HG03342 (cell line): ENCODE results near the gene SEC24C.
"Not testable (repeated sequence)": the region's sequence is repeated elsewhere in the genome, so short reads cannot be mapped to it uniquely, and the experiment has no call there.

Source experiments
- ATAC-seq: cut with Tn5 transposase; IDR thresholded peaks from one replicate; pipeline ENCODE4 v1.9.1; 2021; ENCODE audit warnings: mild to moderate bottlenecking, moderate library complexity; ENCODE audit not compliant: unreplicated experiment

Gene SEC24C

DNA sequence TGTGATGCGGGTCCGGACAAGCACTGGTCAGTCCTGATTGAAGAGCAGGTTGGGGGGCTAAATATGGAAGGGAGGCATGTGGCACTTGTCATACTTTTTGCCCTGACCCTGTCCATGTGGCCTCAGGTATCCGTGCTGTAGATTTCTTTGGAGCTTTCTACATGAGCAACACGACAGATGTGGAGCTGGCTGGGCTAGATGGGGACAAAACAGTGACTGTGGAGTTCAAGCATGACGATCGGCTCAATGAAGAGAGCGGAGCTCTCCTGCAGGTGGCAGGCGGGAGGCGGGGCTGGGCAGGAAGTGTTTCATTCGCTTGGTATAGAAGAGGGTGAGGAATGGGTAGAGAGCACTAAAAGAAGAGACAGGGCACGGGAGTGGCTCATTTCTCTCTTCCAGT lies 24.7 kb downstream of the SEC24C start:
- ATAC-seq: no peak

DNA sequence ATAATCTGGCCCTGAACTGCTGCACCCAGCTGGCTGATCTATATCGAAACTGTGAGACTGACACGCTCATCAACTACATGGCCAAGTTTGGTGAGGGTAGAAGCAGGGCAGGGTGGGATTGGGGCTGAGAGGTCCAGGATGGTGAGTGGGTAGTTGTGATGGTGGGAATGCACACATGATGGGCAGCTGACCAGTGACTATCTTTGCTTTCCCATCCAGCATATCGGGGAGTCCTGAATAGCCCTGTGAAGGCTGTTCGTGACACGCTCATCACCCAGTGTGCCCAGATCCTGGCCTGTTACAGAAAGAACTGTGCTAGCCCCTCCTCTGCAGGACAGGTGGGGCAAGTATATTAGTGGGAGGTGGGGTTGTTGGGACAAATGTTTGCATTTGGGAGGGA lies 25.2 kb downstream of the SEC24C start:
- no peak for ATAC-seq

DNA sequence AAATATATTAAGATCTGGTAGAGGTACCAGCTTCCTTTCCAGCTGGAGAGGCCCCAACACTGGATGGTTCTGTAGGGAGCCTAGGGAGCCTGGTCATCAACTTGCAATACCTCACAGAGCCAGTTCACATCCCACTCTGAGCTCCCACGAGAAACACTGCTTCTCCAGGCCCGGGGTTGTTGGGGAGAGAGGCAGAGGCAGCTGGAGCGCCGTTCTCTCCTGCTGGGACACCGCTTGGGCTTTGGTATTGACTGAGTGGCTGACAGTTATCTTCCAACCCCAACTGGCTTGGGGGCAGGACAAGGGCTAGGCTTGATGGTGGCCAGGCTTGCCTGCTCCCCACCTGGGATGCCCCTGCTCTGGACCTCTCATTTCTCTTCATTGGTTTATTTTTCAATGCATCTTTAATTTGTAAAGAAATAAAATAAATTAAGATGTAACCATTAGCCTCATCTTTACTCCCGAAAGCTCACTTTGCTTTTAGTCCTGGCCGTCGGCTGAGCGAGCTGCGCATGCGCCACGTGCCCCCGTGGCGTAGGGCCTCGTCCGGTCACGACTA lies 27.6 kb downstream of the SEC24C start:
- no peak for ATAC-seq

DNA sequence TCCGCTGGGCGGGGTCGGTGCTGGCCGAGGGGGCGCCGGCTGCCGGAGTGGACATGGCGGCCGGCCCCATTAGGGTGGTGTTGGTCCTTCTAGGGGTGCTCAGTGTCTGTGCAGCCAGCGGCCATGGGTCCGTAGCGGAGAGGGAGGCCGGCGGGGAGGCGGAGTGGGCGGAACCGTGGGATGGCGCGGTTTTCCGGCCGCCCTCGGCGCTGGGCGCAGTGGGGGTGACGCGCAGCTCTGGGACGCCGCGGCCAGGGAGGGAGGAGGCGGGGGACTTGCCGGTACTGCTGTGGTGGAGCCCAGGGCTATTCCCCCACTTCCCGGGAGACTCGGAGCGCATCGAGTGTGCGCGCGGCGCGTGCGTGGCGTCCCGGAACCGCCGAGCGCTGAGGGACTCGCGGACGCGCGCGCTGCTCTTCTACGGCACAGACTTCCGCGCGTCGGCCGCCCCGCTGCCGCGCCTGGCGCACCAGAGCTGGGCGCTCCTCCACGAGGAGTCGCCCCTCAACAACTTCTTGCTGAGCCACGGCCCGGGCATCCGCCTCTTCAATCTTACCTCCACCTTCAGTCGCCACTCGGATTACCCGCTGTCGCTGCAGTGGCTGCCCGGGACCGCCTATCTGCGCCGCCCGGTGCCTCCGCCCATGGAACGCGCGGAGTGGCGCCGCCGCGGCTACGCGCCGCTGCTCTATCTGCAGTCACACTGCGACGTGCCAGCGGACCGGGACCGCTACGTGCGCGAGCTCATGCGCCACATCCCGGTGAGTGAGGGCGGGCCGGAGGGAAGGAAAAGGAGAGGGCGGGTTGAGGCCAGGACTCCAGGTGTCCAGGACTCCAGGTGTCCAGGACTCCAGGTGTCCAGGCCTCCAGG lies 28.3 kb downstream of the SEC24C start:
- peak; percentile 59 for ATAC-seq

DNA sequence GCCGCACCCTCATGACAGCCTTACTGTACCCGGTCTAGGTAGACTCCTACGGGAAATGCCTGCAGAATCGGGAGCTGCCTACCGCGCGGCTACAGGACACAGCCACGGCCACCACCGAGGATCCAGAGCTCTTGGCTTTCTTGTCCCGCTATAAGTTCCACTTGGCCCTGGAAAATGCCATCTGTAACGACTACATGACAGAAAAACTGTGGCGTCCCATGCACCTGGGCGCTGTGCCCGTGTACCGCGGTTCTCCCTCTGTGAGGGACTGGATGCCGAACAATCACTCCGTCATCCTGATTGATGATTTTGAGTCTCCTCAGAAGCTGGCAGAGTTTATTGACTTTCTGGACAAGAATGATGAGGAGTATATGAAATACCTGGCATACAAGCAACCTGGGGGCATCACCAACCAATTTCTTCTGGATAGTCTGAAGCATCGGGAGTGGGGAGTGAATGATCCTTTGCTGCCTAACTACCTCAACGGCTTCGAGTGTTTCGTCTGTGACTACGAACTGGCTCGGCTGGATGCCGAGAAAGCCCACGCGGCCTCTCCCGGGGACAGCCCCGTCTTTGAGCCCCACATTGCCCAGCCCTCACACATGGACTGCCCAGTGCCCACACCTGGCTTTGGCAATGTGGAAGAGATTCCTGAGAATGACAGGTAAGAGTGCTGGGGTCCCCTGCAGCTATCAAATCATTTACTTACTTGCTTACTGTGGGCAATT lies 29.1 kb downstream of the SEC24C start:
- ATAC-seq: no peak

DNA sequence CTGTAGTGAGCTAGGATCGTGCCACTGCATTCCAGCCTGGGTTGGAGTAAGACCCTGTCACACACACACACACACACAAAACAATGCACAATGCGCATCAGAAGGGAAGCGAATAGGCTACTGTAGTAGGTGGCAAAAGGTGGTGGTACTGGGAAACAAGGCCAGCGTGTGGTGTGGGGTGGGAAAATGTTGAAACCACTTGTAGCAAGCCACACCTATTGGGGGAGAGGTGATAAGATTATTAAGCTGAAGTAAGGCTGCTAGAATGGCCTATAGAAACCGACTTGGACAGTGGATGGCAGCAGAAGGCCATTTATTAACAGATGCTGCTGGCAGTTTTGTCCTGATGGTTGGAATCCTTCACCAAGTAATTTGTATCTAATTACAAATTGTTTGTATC lies 30.5 kb downstream of the SEC24C start:
- no peak for ATAC-seq

DNA sequence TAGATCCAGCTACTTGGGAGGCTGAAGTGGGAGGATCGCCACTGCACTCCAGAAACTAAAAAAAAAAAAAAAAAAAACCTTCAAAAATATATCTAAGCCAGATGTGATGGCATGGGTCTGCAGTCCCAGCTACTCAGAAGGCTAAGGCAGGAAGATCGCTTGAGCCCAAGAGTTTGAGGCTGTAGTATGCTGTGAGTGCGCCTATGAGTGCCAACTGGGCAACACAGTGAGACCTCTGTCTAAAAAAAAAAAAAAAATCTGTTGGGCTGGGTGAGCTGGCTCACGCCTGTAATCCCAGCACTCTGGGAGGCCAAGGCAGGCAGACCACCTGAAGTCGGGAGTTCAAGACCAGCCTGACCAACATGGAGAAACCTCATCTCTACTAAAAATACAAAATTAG lies 34.8 kb downstream of the SEC24C start:
- ATAC-seq: no peak

DNA sequence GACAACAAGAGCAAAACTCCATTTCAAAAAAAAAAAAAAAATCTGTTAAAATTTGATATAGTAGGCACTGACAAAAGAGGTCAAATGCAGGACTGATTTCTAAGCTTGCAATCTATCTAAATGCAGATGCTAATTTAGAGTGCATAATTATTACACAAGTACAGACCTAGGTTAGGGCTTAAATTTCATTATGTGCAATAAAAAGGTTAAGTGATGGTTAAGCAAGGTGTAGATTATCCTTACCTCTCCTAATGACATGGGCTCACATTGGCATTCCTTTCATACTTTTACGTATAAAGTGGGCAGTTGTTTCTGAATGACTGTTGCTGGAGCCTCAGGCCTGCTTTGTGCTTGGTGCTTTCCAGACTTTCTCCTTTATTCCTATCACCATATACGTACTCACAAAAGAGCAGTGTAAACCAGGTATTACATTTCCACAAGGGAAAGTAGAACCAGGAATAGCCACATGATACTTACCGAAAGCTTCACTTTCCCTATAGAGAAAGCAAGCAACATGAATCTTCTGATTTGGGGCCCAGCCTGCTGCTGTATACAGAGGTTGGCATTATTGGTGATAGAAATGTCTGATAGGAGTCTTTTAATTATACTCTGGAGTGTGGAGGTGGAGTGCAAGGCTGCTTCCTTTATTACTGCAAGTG lies 35.5 kb downstream of the SEC24C start:
- no peak for ATAC-seq

DNA sequence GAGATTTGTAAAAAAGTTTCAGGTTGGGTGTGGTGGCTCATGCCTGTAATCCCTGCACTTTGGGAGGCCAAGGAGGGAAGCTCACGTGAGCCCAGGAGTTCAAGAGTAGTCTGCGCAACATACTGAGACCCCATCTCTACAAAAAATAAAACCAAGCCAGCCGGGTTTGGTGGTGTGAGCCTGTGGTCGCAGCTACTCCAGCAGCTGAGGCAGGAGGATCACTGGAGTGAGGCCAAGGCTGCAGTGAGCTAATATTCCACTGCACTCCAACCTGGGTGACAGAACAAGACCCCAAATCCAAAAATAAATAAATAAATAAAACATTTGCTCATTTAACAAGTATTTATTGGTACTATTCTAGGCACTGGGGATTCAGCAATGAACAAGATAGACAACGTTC lies 36.1 kb downstream of the SEC24C start:
- ATAC-seq: no peak

DNA sequence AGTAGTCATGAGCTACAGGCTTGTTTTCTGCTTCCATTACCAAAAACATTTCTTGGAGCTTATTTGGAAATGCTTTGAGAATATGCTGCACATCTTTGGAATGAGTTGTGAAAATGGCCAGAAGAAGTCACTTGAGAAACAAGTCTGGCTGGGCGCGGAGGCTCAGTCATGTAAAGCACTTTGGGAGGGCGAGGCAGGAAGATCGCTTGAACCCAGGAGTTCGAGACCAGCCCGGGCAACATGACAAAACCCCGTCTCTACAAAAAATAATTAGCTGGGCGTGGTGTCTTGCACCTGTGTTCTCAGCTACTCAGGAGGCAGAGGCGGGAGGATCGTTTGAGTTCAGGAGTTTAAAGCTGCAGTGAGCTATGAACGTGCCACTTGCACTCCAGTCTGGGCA lies 36.8 kb downstream of the SEC24C start:
- ATAC-seq: no peak

DNA sequence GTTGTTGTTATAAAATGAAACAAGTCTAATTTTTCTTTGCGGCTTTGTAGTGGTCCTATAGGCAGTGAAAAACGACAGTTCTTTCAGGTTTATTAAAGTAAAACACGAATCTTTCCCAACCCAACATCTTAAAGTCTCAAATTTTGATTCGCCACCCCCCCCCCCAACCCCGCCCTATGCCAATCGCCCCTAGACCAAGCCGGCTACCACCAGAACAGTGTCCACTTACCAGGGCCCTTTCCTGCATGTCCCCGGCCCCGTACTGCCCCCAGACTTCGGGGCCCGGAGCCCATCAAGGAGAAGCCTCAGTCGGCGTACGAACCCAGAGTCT lies 37.3 kb downstream of the SEC24C start:
- no peak for ATAC-seq

DNA sequence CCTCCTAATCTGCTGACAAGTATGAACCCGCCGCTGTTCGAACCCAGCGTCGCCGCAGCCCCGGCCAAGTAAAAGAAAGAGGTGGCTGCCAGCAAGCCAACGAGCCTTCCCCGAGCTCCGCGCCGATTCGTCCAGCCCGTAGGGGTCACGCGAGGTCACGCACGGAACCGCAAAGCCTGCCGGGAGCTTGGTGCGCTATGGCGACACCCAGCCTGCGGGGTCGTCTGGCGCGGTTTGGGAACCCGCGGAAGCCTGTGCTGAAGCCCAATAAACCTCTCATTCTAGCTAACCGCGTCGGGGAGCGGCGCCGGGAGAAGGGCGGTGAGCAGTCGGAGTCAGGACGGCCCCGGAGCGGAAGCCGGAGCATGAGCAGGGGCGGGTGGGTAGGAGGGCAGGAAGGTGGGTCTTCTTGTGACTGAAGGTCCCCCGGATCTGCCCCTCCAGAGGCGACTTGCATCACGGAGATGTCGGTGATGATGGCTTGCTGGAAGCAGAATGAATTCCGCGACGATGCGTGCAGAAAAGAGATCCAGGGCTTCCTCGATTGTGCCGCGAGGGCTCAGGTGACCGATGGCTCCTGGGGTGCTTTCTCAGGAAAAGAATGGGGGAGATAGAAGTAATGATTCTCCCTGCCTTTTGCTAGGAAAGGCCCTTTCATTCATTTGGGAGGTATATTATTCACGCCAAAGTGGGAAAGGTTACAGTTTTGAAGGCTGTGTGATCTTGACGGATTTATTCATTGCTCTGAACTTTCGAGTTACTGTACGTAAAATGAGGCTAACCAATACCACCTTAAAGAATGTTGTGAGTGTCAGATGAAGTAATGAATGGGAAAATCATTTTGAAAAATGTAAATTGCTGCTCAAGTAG lies 37.9 kb downstream of the SEC24C start, which contains the start of gene CHCHD1:
TSS of gene CHCHD1 (plus strand) at position 170 of the 870 bp plus-strand sequence. CDS start at position 198, 28 bp downstream.
- peak; percentile 55 for ATAC-seq

DNA sequence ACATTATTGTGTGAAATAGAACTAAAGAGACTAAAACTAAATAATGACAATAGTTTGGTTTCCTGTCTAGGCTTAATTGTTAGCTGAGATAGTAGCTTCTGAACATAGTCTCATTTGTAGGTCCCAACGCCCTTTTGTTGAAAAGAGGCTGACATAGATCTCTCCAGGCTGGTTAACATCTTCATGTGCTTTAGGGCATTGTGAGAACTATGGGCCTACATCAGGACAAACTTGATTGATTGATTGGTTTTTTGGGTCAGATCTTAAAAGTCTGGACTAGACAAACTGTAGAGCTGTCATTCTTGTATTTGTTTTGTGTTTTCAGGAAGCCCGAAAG lies 38.5 kb downstream of the SEC24C start:
- ATAC-seq: no peak

DNA sequence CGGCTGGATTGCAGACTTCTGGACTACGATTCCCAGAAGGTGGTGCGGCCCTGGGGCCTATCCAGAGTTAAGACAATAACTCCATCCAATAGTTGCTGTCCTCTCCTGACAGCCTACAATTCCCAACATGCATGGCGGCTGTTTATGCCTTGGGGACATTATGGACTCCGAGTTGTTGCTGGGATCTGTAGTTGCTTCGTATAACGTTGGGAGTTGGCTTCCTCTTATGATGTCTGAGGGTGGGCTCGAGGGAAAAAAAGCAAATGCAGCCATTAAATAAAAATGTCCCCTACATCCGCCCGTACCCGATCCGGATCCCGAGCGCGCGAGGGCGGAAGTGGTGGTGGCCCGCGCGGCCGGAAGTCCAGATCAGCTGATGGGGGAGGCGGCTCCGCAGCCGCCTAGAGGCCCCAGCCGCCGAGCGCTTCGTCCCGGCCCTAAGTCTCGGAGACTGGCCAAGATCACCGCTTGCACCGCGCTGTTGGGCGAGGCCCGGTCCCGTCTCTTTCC lies 41.1 kb downstream of the SEC24C start, which contains the start of gene ZSWIM8:
TSS of gene ZSWIM8 (plus strand) at position 396 of the 510 bp plus-strand sequence. CDS start 273 bp downstream, outside the sequence.
- ATAC-seq: peak; percentile 78

DNA sequence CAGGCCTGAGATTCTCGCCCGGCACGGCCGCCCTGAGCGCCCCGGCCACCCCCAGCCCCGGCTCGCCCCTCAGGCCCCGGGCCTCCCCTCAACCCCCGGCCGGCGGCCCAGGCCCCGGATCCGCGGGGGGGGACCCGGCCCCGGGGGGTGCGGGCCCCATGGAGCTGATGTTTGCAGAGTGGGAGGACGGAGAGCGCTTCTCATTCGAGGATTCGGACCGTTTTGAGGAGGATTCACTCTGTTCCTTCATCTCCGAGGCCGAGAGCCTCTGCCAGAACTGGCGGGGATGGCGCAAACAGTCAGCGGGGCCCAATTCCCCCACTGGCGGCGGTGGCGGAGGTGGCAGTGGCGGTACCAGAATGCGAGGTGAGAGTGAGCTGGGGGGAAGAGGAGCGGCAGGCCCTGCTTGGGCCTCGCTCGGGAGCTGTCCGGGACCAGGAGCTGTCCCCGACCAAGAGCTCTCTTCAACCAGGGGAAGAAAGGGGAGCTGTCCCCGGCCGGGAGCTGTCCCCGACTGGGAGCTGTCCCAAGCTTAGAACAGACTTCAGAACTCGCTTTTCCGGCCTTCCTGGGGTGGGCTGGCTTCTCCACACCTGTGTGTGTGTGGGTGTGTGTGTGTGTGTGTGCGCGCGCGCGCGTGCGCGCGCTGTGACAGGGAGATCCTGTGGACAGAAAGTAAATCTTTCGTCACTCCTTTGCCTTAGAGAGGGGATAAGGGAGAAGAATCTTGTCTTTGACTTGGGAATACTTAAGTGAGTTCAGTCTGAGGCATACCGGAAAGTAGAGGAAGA lies 41.7 kb downstream of the SEC24C start:
- ATAC-seq: peak; percentile 6

DNA sequence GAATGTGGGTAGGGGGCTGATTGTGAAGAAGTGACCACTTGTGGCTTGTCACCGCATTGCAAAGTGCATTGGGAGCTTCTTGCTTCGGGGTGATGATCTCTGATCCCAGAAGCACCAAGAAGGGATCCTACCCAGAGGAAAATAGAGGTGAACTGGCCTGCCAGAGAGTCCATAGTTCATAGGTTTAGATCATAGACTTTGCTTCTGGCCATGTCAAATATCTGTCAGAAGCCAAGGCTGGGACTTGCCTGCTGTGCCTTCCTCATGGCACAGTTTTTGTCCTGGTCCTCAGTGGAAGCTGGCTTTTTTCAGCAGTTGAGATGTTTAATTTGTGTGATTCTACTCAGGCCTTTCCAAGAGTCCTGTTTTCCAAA lies 42.3 kb downstream of the SEC24C start:
- no peak for ATAC-seq

DNA sequence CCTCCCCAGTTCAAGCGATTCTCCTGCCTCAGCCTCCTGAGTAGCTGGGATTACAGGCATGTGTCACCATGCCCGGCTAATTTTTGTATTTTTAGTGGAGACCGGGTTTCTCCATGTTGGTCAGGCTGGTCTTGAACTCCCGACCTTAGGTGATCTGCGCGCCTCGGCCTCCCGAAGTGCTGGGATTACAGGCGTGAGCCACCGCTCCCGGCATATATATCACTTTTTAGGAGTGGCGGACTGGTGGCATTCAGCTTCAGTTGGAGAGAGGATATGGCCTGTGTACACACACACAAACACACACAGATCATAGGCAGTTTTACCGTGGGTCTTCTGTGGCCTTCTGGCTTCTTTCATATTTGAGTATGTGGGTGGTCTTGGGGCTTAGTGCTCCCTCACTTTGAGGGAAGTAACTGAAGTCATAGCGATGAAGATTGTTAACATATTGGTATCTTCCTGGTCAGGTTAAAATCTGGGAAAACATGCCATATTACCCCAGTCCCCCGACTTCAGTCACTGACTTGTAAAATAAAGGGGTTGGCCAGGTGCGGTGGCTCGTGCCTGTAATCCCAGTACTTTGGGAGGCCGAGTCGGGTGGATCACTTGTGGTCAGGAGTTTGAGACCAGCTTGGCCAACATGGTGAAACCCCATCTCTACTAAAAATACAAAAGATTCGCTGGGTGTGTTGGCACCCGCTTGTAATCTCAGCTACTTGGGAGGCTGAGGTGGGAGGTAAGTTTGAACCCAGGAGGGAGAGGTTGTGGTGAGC lies 43.0 kb downstream of the SEC24C start:
- not testable (repeated sequence) for ATAC-seq

DNA sequence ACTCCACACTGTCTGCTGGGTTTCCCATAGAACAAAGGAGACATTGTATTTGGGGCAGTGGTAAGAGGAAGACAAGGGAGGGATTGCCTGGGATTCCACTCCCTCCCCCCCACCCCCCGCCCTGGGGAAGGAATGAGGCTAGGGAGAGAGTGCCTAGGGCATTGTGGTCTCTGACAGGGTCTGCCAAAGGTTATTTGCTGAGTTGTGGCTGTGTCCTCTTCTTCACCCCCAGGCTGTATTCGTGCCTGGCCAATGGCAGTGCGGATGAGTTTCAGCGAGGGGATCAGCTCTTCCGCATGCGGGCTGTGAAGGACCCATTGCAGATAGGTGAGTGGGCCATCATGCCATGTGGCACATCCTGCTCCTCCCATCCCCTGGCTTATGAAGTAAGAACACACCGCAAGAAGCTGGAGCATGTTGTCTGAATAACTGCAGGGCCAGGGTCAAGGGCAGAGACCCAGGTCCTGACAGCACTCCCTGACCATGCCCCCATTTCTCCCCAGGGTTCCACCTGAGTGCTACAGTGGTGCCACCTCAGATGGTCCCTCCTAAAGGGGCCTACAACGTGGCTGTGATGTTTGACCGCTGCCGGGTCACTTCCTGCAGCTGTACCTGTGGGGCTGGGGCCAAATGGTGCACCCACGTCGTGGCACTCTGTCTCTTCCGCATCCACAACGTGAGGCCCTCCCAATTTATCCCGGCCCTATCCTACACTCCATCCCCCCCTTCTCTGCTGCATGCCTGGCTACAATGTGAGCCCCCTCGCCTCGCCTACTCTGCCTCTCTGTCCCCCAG lies 44.9 kb downstream of the SEC24C start:
- ATAC-seq: no peak
